Measurements from ENCODE around the gene MYCBPAP.

Gene MYCBPAP

DNA sequence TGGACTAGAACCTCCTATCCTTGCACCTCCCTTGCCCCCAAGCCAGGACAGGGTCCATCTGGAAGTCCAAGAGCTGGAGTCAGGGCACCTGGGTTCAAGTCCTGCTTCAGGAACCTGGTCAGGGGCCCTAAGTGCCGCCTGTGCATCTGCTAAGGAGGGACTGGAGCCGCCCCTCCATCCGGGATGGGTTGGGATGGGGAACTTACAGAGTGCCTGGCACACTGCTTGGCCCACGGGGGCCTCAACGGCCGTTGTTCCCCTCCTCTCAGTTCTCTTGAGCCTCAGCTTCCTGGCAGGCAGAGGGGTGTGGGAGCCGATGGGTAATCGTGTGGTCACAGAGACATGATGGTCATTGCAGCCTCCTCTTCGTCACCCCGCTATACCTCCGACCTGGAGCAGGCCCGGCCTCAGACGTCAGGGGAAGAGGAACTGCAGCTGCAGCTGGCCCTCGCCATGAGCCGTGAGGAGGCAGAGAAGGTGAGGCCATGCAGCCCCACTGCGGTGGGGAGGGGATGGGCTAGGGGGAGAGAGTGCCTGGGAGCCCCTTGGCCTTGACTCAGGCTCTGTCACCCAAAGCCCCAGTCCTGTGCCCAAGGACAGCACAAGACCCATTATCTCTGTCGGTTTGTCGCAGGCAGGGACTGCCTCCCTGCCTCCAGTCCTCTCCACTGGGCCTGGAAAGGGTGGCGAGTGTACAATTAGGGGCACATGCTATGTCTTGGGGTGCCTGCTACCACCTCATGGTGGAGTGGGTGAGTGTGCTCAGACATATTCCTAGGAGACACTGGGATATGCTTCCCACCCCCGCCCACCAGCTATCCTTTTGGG, 29.7 kb downstream of the MYCBPAP start:
- no peak for DNase-seq

DNA sequence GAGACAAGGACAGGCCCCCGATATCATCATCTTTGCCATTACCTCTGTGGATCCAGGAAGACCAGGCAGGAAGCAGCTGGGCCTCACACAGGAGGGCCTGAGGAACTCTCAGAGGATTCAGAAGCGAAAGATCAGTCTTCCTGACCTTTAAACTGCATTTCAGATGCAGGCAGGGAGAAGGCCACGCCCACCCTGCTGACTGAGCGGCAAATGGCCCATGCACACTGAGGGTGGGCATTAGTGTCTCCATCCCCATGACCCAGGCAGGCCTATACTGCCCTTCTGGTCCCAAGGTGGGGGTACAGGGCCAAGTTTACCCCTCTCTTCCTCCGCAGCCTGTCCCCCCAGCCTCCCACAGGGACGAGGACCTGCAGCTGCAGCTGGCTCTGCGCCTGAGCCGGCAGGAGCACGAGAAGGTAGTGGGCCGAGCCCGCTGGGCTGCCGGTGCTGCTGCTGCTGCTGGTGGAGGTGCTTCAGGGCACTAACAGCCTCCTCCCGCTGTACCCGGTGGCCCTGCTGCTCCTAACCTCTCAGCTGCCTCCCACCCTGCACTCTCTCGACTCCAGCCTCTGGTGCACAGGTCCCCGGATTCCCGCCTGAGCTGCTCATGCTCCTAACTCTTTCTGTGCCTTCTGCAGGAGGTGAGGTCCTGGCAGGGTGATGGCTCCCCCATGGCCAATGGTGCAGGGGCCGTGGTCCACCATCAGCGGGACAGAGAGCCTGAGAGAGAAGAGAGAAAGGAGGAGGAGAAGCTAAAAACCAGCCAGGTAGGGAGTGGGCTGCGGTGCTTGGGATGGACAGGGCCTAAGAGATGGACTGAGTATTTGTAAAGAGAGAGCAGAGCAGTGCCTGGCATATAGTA, 30.5 kb downstream of the MYCBPAP start:
- DNase-seq, result no peak

GRCh38 chr17:50539762-50540559, 31.7 kb downstream of the MYCBPAP start:
- no peak for DNase-seq

- DNase-seq, result no peak
Observed at GRCh38 chr17:50540560-50541401, 32.5 kb downstream of the MYCBPAP start.

GRCh38 chr17:50541402-50541715, 33.1 kb downstream of the MYCBPAP start:
- DNase-seq, result no peak

DNA sequence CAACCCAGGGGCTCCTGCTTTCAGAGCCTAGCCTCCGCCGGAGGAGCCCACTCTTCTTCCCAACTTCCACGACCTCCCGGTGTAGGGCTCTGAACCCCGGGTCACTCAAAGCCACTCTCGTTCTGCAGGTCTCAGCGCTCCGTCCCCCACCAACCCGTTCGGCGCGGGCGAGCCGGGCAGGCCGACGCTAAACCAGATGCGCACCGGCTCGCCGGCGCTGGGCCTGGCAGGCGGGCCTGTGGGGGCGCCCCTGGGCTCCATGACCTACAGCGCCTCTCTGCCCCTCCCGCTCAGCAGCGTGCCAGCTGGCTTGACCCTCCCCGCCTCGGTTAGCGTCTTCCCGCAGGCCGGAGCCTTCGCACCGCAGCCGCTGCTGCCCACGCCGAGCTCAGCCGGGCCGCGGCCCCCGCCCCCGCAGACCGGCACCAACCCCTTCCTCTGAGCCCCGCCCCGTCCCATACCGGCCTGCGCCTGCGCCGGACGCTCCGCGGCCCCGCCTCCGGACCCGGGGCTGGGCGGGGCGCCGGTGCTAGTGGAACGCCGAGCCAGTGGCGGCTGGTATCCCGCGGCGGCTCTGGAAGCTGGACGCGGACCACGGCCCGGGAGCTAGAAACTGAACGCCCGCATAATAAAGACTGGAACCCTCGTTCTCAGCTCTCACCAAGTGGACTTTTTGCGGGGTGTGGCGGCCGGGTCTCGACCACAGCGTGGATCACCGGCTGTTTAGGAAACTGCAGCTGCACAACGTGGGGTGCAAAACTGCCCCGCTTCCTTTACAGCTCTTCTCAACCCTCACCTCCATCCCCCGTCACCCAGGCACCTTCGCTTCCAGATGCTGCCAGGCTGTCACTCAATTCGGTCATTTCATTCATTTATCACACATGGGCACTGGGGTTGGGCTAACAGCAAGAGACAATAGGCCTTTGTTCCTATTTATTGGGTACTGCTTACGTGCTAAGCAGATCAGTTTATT, 33.8 kb downstream of the MYCBPAP start:
- peak; percentile 56 for DNase-seq

- no peak for DNase-seq
Observed at GRCh38 chr17:50542795-50543774, 34.8 kb downstream of the MYCBPAP start.

- DNase-seq, result no peak
Observed at GRCh38 chr17:50544516-50544915, 36.3 kb downstream of the MYCBPAP start.

DNA sequence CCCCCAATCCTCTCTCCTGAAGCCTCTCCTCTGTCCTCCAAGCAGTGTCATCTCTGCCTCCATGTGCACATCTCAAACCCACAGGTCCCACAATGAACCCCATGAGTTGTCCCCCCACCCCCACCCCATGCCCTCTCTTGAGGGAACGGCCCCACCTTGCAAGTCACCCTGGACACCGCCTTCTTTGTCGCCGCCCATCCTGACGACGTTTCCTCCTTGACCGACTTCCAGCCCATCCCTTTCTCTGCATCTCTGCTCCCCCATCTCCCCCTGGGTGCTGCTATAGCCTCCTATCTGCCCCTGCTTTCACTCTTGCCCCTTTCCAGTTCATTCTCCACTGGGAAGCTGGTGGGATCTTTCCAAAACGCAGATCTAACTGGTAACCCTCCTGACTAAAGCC, 37.1 kb downstream of the MYCBPAP start:
- no peak for DNase-seq

GRCh38 chr17:50546701-50547034, 38.4 kb downstream of the MYCBPAP start:
- no peak for DNase-seq

DNA sequence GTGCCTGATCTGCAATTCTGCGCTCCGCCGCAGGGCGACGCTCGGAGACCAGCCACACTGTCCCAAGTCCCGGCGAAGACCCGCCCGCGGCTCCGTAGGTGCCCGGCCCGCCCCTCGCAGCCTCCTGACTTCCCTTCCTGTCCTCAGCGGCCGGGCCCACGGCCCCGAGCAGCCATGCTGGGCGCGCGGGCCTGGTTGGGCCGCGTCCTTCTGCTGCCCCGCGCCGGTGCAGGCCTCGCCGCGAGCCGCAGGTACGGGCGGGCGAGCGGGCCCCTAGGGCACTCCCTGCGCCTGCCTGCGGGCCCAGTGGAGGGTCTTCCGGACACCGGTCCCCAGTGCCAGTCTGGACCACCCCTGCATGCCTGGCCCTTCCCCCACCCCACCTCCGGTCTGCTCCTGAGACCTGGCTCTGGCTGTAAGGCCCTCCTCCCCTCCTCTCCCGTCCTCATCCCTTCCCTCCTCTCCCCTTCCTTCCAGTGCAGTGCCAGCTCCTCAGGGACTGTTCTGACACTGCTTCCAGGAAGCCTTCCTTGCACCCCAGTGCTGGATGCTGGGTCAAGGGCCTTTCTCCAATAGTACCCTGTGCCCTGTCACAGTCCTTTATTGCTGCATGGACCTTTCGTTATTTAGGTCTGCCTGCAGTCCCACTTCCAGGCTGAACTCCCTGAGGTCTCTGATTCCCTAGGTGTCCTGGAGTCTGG, 38.9 kb downstream of the MYCBPAP start, which contains the start of gene SPATA20:
Gene SPATA20, plus strand, starts transcription at position 140 of the 701 bp plus-strand sequence. Its CDS starts 35 bp downstream, at position 175.
- DNase-seq, result peak; percentile 82

- no peak for DNase-seq
Observed at GRCh38 chr17:50547736-50548083, 39.5 kb downstream of the MYCBPAP start.

DNA sequence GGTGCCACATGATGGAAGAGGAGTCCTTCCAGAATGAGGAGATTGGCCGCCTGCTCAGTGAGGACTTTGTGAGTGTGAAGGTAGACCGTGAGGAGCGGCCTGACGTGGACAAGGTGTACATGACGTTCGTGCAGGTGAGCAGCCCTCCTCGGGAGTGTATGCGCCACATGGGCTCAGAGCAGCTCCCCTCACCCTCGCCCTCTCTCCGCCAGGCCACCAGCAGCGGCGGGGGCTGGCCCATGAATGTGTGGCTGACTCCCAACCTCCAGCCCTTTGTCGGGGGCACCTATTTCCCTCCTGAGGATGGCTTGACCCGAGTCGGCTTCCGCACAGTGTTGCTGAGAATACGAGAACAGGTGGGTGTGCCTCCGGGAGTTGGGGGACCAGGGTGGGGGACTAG, 40.6 kb downstream of the MYCBPAP start:
- DNase-seq, result no peak

GRCh38 chr17:50549256-50549941, 41.2 kb downstream of the MYCBPAP start:
- DNase-seq, result no peak

GRCh38 chr17:50549969-50550368, 41.7 kb downstream of the MYCBPAP start:
- no peak for DNase-seq

- DNase-seq, result peak; percentile 48
Observed at GRCh38 chr17:50550661-50551432, 42.6 kb downstream of the MYCBPAP start.

- no peak for DNase-seq
Observed at GRCh38 chr17:50551433-50551815, 43.2 kb downstream of the MYCBPAP start.

DNA sequence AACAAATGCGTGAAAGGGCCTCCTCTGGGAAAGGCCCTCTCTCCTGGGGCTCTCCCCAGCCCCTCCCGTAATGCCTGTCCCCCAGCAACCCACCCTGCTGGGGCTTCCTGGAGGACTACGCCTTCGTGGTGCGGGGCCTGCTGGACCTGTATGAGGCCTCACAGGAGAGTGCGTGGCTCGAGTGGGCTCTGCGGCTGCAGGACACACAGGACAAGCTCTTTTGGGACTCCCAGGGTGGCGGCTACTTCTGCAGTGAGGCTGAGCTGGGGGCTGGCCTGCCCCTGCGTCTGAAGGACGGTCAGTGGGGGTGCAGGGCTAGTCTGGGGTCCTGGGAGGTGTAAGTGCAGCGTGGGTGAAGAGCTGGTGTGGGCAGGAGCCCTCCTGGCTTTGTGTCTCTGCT, 43.6 kb downstream of the MYCBPAP start:
- no peak for DNase-seq

All from kidney glomerular epithelial cell (primary cell).